ENCODE results near the gene CYP27A1. TPM values are rescaled to one million over a fixed set of nuclear protein-coding genes. Genes with fewer than 3 reads are reported as not detected.
A peak's percentile ranks its signal among the peaks of the same experiment; 100 is the strongest.

The CYP27A1 gene
- total RNA-seq, result 273 TPM
- long read RNA-seq, transcript CYP27A1-201 (9 exons, 2,286 nt), result major isoform, 573 of 728 reads
- long read RNA-seq, partial matches to known transcripts, result 120 of 728 reads
- long read RNA-seq, other reads (novel, unspliced or antisense), result 34 of 728 reads

GRCh38 chr2:218781691-218782527 lies at the start of gene CYP27A1:
TSS of gene CYP27A1 (plus strand) at chr2:218782147. CDS start at chr2:218782183, 36 bp downstream.
- Histone ChIP-seq H3K9me3 (peaks cover 3% of the 10 kb centered on the region), H3K36me3 (no peaks in the 10 kb centered on the region), H3K4me3 (peak within 1 kb of the TSS; percentile 75), H3K27me3 (ENCODE audit: low read depth) (no peaks in the 10 kb centered on the region), H3K27ac (peak within 1 kb of the TSS; percentile 91), H3K4me1 (peaks cover 7% of the 10 kb centered on the region)
- DNase-seq (peak; percentile 78), ATAC-seq (peak; percentile 91 to 93)
- TF ChIP-seq CTCF (IDR thresholded peaks at IDR 0.05), result no peak
- intact Hi-C loops (cut with DNase I), result no loop called here

- H3K4me1 ChIP-seq, result peaks cover 34% of the 10 kb centered on the region
- no peak overlapping the region for H3K4me3 ChIP-seq
- H3K36me3 ChIP-seq, result peaks cover 5% of the 10 kb centered on the region
- no peak for TF ChIP-seq CTCF (IDR thresholded peaks at IDR 0.05)
- DNase-seq, result no peak
- no peak for ATAC-seq
- H3K27me3 ChIP-seq (ENCODE audit: low read depth), result no peaks in the 10 kb centered on the region
- peak overlapping the region; percentile 51 for H3K27ac ChIP-seq
- H3K9me3 ChIP-seq, result peaks cover 1% of the 10 kb centered on the region
- intact Hi-C loops (cut with DNase I), result no loop called here
Observed at GRCh38 chr2:218732761-218733158, 49.2 kb upstream of the CYP27A1 start.

GRCh38 chr2:218733171-218734021 lies 48.6 kb upstream of the CYP27A1 start:
- peak; percentile 85 to 91 for ATAC-seq
- H3K4me1 ChIP-seq, result peaks cover 34% of the 10 kb centered on the region

GRCh38 chr2:218734190-218734975 lies 47.6 kb upstream of the CYP27A1 start:
- no peak overlapping the region for H3K4me3 ChIP-seq
- ATAC-seq (no peak), DNase-seq (no peak)
- H3K27ac ChIP-seq, result peak overlapping the region; percentile 41
- H3K4me1 ChIP-seq, result peaks cover 34% of the 10 kb centered on the region
- no peaks in the 10 kb centered on the region for H3K27me3 ChIP-seq (ENCODE audit: low read depth)
- intact Hi-C loops (cut with DNase I), result no loop called here
- TF ChIP-seq CTCF (IDR thresholded peaks at IDR 0.05), result no peak
- peaks cover 21% of the 10 kb centered on the region for H3K36me3 ChIP-seq
- no peaks in the 10 kb centered on the region for H3K9me3 ChIP-seq

More at GRCh38 chr2:218733171-218734021, 48.6 kb upstream of the CYP27A1 start:
- Histone ChIP-seq H3K9me3 (no peaks in the 10 kb centered on the region), H3K27ac (peak overlapping the region; percentile 41), H3K27me3 (ENCODE audit: low read depth) (no peaks in the 10 kb centered on the region), H3K36me3 (peaks cover 11% of the 10 kb centered on the region), H3K4me3 (no peak overlapping the region)
- intact Hi-C loops (cut with DNase I), result no loop called here
- DNase-seq, result peak; percentile 66
- no peak for TF ChIP-seq CTCF (IDR thresholded peaks at IDR 0.05)

GRCh38 chr2:218736531-218736930 lies 45.4 kb upstream of the CYP27A1 start:
- DNase-seq (no peak), ATAC-seq (no peak)
- Histone ChIP-seq H3K4me1 (peaks cover 29% of the 10 kb centered on the region), H3K27me3 (ENCODE audit: low read depth) (no peaks in the 10 kb centered on the region), H3K9me3 (no peaks in the 10 kb centered on the region), H3K4me3 (no peak overlapping the region), H3K27ac (no peak overlapping the region), H3K36me3 (peaks cover 42% of the 10 kb centered on the region)
- no peak for TF ChIP-seq CTCF (IDR thresholded peaks at IDR 0.05)
- intact Hi-C loops (cut with DNase I), result no loop called here

Measured in lower lobe of right lung (tissue), 2 donors.